ENCODE results near the gene ZCCHC24. TPM values are rescaled to one million over a fixed set of nuclear protein-coding genes. Genes with fewer than 3 reads are reported as not detected.

The ZCCHC24 gene
- total RNA-seq, 2 experiments from 2014 or later = 0.67 to 0.85 TPM

- Histone ChIP-seq H3K36me3 (ENCODE audit: insufficient read depth, low read length) (peaks cover 9% of the 10 kb centered on the region), H3K4me3 (ENCODE audit: low read length) (no peak overlapping the region), H3K4me1 (ENCODE audit: insufficient read depth, low read length) (peaks cover 42% of the 10 kb centered on the region), H3K27me3 (ENCODE audit: control insufficient read depth in 1 of 2, insufficient read depth in 2 of 2, low read length in 2 of 2) (no peaks in the 10 kb centered on the region), H3K9me3 (ENCODE audit: control insufficient read depth in 1 of 2, insufficient read depth in 1 of 2, low read length in 2 of 2) (no peaks in the 10 kb centered on the region), H3K27ac (ENCODE audit: low read depth in 1 of 2, low read length in 2 of 2) (no peak overlapping the region)
- ChIA-PET POLR2A (interaction anchor here (0.9 to 5.6 kb wide), 4 partner anchors 13 to 58 kb away, joined by 3 to 46 read pairs (median 4); no protein-coding TSS in a partner anchor), CTCF (interaction anchor here (0.8 kb wide), 1 partner anchor 30 kb away, joined by 4 read pairs; no protein-coding TSS in a partner anchor)
- Mint-ChIP-seq H3K27me3 (no peaks in the 10 kb centered on the region), H3K4me3 (no peak overlapping the region), H3K4me1 (ENCODE audit: low read depth) (peaks cover 22% of the 10 kb centered on the region), H3K36me3 (ENCODE audit: low read depth) (peaks cover 13% of the 10 kb centered on the region), H3K9me3 (no peaks in the 10 kb centered on the region), H3K27ac (no peak overlapping the region)
- peak in 1 of 14 experiments; percentile 2 for DNase-seq
- TF ChIP-seq, protein P1, sequence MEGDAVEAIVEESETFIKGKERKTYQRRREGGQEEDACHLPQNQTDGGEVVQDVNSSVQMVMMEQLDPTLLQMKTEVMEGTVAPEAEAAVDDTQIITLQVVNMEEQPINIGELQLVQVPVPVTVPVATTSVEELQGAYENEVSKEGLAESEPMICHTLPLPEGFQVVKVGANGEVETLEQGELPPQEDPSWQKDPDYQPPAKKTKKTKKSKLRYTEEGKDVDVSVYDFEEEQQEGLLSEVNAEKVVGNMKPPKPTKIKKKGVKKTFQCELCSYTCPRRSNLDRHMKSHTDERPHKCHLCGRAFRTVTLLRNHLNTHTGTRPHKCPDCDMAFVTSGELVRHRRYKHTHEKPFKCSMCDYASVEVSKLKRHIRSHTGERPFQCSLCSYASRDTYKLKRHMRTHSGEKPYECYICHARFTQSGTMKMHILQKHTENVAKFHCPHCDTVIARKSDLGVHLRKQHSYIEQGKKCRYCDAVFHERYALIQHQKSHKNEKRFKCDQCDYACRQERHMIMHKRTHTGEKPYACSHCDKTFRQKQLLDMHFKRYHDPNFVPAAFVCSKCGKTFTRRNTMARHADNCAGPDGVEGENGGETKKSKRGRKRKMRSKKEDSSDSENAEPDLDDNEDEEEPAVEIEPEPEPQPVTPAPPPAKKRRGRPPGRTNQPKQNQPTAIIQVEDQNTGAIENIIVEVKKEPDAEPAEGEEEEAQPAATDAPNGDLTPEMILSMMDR (IDR thresholded peaks at IDR 0.05) = no peak
- intact Hi-C loops (cut with DNase I, micrococcal nuclease) = loop anchor here in 1 of 2 experiments (2.0 to 10.0 kb wide), 5 partner anchors 20 to 1307 kb away; no protein-coding TSS in a partner anchor
- no peak for ATAC-seq (ENCODE audit: poor library complexity)
Observed at GRCh38 chr10:79344502-79345195, 100.8 kb downstream of the ZCCHC24 start.

DNA sequence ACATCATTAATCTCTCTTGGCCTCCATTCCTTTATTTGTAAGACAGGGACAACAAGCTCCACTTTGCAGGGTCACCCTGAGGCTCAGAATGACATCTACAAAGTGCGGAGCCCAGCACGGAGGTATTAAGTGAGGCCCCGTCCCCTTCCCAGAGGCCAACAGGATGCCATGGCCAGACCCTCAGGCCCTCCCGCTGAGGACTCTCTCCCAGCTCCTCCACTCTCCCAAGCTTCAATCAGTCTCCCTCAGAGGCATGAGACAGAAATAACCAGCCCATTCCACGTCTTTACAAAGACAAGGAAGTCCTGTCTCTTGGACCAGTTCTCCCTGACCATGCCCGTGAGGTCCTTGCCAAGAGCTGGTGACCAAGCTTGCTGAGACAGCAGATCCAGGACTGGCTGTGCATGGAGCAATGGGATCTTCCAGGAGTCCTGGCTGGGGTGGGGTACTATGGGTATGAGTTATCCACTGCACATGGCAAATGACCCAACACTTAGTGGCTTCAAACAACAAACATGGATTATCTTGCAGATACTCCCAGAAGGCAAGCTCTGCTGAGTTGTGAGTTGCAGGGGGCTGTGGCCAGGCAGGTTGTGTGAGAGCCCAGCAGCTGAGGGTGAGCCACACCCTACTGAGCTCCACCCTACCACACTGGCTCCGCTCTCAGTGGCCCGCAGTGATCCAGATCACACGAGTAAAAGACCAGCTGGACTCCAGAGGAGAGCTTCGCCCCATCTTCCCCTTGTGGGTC is 102.4 kb downstream of the ZCCHC24 start:
- CTCF ChIA-PET = no interaction called here
- TF ChIP-seq, protein P1 (IDR thresholded peaks at IDR 0.05) = no peak
- Histone ChIP-seq H3K4me1 (ENCODE audit: insufficient read depth, low read length) (peaks cover 25% of the 10 kb centered on the region), H3K36me3 (ENCODE audit: insufficient read depth, low read length) (no peaks in the 10 kb centered on the region), H3K9me3 (ENCODE audit: control insufficient read depth in 1 of 2, insufficient read depth in 1 of 2, low read length in 2 of 2) (no peaks in the 10 kb centered on the region), H3K4me3 (ENCODE audit: low read length) (no peak overlapping the region), H3K27ac (ENCODE audit: low read depth in 1 of 2, low read length in 2 of 2) (no peak overlapping the region), H3K27me3 (ENCODE audit: control insufficient read depth in 1 of 2, insufficient read depth in 2 of 2, low read length in 2 of 2) (no peaks in the 10 kb centered on the region)
- intact Hi-C loops (cut with DNase I, micrococcal nuclease) = loop anchor here in 1 of 2 experiments (10.0 kb wide), 2 partner anchors 368 to 1038 kb away; no protein-coding TSS in a partner anchor
- no peaks in the 10 kb centered on the region for H3K27me3 Mint-ChIP-seq
- H3K27ac Mint-ChIP-seq = no peak overlapping the region
- no peak overlapping the region for H3K4me3 Mint-ChIP-seq
- H3K9me3 Mint-ChIP-seq = no peaks in the 10 kb centered on the region
- DNase-seq (peak in 1 of 14 experiments; percentile 29), ATAC-seq (ENCODE audit: poor library complexity) (no peak)
- peaks cover 5% of the 10 kb centered on the region for H3K4me1 Mint-ChIP-seq (ENCODE audit: low read depth)
- POLR2A ChIA-PET = interaction anchor here (1.6 kb wide), 1 partner anchor 19 kb away, joined by 6 read pairs; no protein-coding TSS in a partner anchor
- no peaks in the 10 kb centered on the region for H3K36me3 Mint-ChIP-seq (ENCODE audit: low read depth)

DNA sequence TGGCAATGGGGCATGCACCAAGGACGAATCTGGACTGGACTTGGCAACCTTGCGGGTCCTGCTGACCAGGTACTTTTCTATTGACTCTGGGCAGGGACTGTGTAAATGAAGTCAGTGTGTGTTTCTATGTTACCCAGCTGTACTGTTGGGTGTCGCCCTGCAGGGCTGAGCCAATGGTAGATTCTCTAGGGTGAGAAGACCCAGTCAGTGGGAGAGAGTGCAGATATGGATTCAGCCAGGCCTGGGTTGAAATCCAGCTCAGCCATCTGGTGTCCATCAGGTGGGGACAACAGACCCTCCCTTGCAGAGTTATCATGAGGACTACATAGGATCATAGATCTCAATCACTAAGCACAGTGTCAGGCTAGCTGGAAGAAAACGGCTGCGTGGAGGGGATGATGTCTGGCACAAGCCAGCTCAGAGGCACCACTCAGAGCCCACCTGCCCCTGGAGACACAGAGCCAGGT is 103.1 kb downstream of the ZCCHC24 start:
- TF ChIP-seq, protein P1 (IDR thresholded peaks at IDR 0.05) = no peak
- peaks cover 0 to 3% of the 10 kb centered on the region in 2 experiments for H3K9me3 ChIP-seq (ENCODE audit: control insufficient read depth in 1 of 2, insufficient read depth in 1 of 2, low read length in 2 of 2)
- Mint-ChIP-seq H3K9me3 (no peaks in the 10 kb centered on the region), H3K4me3 (no peak overlapping the region), H3K36me3 (ENCODE audit: low read depth) (no peaks in the 10 kb centered on the region), H3K27ac (no peak overlapping the region), H3K4me1 (ENCODE audit: low read depth) (peaks cover 4% of the 10 kb centered on the region), H3K27me3 (no peaks in the 10 kb centered on the region)
- intact Hi-C loops (cut with DNase I, micrococcal nuclease) = loop anchor here in 1 of 2 experiments (10.0 kb wide), 2 partner anchors 368 to 1038 kb away; no protein-coding TSS in a partner anchor
- ChIA-PET POLR2A (interaction anchor here (1.6 kb wide), 1 partner anchor 19 kb away, joined by 6 read pairs; no protein-coding TSS in a partner anchor), CTCF (no interaction called here)
- no peak for ATAC-seq (ENCODE audit: poor library complexity)
- no peak overlapping the region for H3K27ac ChIP-seq (ENCODE audit: low read depth in 1 of 2, low read length in 2 of 2)
- H3K36me3 ChIP-seq (ENCODE audit: insufficient read depth, low read length) = no peaks in the 10 kb centered on the region
- H3K4me1 ChIP-seq (ENCODE audit: insufficient read depth, low read length) = peaks cover 22% of the 10 kb centered on the region
- H3K27me3 ChIP-seq (ENCODE audit: control insufficient read depth in 1 of 2, insufficient read depth in 2 of 2, low read length in 2 of 2) = no peaks in the 10 kb centered on the region
- H3K4me3 ChIP-seq (ENCODE audit: low read length) = no peak overlapping the region
- DNase-seq = peak in 1 of 14 experiments; percentile 20

Measured in CD4-positive, alpha-beta T cell (primary cell).